GM12801 (cell line): ENCODE data around the gene C17orf100.

Source experiments
- CTCF ChIP-seq: IDR thresholded peaks from one replicate; pipeline ENCODE4 v1.5.1; 2011; ENCODE audit warnings: control low read depth; ENCODE audit not compliant: insufficient read length; ENCODE audit errors: extremely low read depth

C17orf100 gene

GRCh38 chr17:6660805-6661463 lies 9.4 kb downstream of the C17orf100 start:
- TF ChIP-seq CTCF = no peak

GRCh38 chr17:6661464-6661848 lies 9.9 kb downstream of the C17orf100 start:
- TF ChIP-seq CTCF = no peak

GRCh38 chr17:6666077-6666521 lies 14.5 kb downstream of the C17orf100 start:
- peak; percentile 11 for TF ChIP-seq CTCF

- TF ChIP-seq CTCF = no peak
Observed at GRCh38 chr17:6666557-6666956, 15.0 kb downstream of the C17orf100 start.

- no peak for TF ChIP-seq CTCF
Observed at GRCh38 chr17:6667516-6667915, 16.0 kb downstream of the C17orf100 start.

GRCh38 chr17:6668219-6668618 lies 16.7 kb downstream of the C17orf100 start:
- TF ChIP-seq CTCF = no peak

- no peak for TF ChIP-seq CTCF
Observed at GRCh38 chr17:6668727-6669425, 17.3 kb downstream of the C17orf100 start.
